Right lobe of liver (tissue), 6 donors: ENCODE results near the gene RPL10L. TPM values are rescaled to one million over a fixed set of nuclear protein-coding genes. Genes with fewer than 3 reads are reported as not detected.

Source experiments
- ATAC-seq, 4 donors: fragments of 200-7000 bp; cut with Tn5 transposase; one replicate each; pipeline ENCODE4 v1.9.1; 2020; ENCODE audit warnings: mild to moderate bottlenecking in 4 of 4, moderate library complexity in 4 of 4
- DNase-seq, 3 donors: peaks; one replicate each; pipeline ENCODE4 v3.0.0-alpha.2; 2020
- H3K27ac ChIP-seq, 3 donors: fragments of 200-600 bp; one replicate each; pipeline ENCODE4 v1.8.0; 2022
- H3K27me3 ChIP-seq, 2 donors: fragments of 200-600 bp; one replicate each; pipeline ENCODE4 v1.8.0; 2022
- H3K36me3 ChIP-seq, 4 donors: fragments of 200-600 bp; sonication (generic) in 1 of 4; one replicate each; pipeline versions ENCODE4 v1.5.1 to v1.8.0; 2017 to 2022; ENCODE audit warnings: control low read depth in 1 of 4
- H3K4me1 ChIP-seq, 4 donors: fragments of 200-600 bp; sonication (generic) in 1 of 4; one replicate each; pipeline versions ENCODE4 v1.5.1 to v1.8.0; 2017 to 2022; ENCODE audit warnings: control low read depth in 1 of 4
- H3K4me3 ChIP-seq, 3 donors: fragments of 200-600 bp; one replicate each; pipeline ENCODE4 v1.8.0; 2022
- H3K9me3 ChIP-seq, 4 donors: fragments of 200-600 bp; sonication (generic) in 1 of 4; one replicate each; pipeline versions ENCODE4 v1.5.1 to v1.8.0; 2017 to 2022; ENCODE audit warnings: control low read depth in 1 of 4
- CTCF ChIP-seq, 4 donors: fragments of 200-600 bp in 3 of 4; fragments of 450-650 bp in 1 of 4; IDR thresholded peaks; one replicate each; pipeline versions ENCODE4 v1.5.1 to v1.8.0; 2016 to 2022; ENCODE audit warnings: antibody characterized with exemption in 4 of 4, mild to moderate bottlenecking in 2 of 4
- POLR2A ChIP-seq: fragments of 450-650 bp; IDR thresholded peaks from one replicate; pipeline ENCODE4 v1.6.1; 2017; ENCODE audit warnings: antibody characterized with exemption, mild to moderate bottlenecking
- WGBS: methylation state at CpG from one replicate; pipeline ENCODE4 v1.1.6; 2018; ENCODE audit warnings: low coverage, low lambda C conversion rate; ENCODE audit not compliant: insufficient coverage; ENCODE audit errors: missing lambda C conversion rate; 5-methylcytosine and 5-hydroxymethylcytosine counted together
- intact Hi-C, 2 donors: fragments of 100-400 bp; cut with DNase I; formaldehyde crosslinking; loops; one replicate each; pipeline versions ENCODE4 v1.11.2 to v1.14.1; 2022
- long read RNA-seq: library from polyadenylated mRNA; unstranded; transcript quantifications from one replicate; pipeline ENCODE4 v2.0.0, GENCODE V29; 2019
- total RNA-seq, 6 experiments: library from RNA; depleted of rRNA in 2 of 6; stranded (reverse); fragments of >200 nt in 2 of 6; fragmentation: NEBNext Ultra II Directional in 3 of 6; extraction: Animal tissue kit (Norgen Biotek cat#: 25700) in 3 of 6; gene quantifications; one replicate each; pipeline versions ENCODE4 v1.1.0 to v1.2.4, GENCODE V29; 2016 to 2023
- donor health status: DM: no; HTN: yes; CAD: no.
- donor health status: DM: no; HTN: no; CAD: no.
- donor health status: DM: no; HTN: no; CAD: no.
- donor health status: DM: no; HTN: yes; CAD: no.
- donor health status: DM: no; HTN: yes; CAD: no.

RPL10L gene
- total RNA-seq = not detected
- long read RNA-seq = 0 reads

GRCh38 chr14:46651526-46652144 is at the start of gene RPL10L:
Gene RPL10L (minus strand): TSS chr14:46651781. CDS start chr14:46651736, 45 bp downstream.
- DNase-seq (peak in 1 of 3 donors; percentile 34), ATAC-seq (no peak)
- WGBS = 70% methylated on average over 19 of the region's 36 CpGs
- H3K4me3 ChIP-seq = no peak within 1 kb of the TSS
- peak in 1 of 4 donors; percentile 6 for TF ChIP-seq CTCF (IDR thresholded peaks at IDR 0.05)
- no peak for TF ChIP-seq POLR2A
- H3K4me1 ChIP-seq = no peaks in the 10 kb centered on the region
- H3K27me3 ChIP-seq = no peaks in the 10 kb centered on the region
- H3K36me3 ChIP-seq = no peaks in the 10 kb centered on the region
- H3K27ac ChIP-seq = no peak within 1 kb of the TSS
- no peaks in the 10 kb centered on the region for H3K9me3 ChIP-seq
- intact Hi-C loops = no loop called here

DNA sequence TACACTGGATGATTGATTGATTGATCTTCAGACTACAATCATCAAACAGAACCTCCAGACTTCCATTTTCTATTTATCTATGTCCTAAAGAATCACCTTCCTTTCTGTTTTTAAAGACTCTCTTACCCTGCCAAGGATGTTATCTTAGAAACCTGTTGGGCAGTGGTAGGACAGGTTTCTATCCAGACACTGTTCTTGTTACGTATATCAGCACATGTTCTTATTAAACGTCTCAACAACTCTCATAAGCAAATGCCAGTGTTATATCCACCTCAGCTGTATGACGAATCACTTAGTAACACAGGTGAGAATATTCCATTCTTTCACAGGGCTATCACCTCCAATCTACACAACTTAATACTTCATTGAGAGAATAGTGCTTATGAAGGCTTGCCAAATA is 40.2 kb upstream of the RPL10L start:
- no peaks in the 10 kb centered on the region for H3K4me1 ChIP-seq
- no peak overlapping the region for H3K4me3 ChIP-seq
- no peaks in the 10 kb centered on the region for H3K27me3 ChIP-seq
- no peaks in the 10 kb centered on the region for H3K36me3 ChIP-seq
- no peak overlapping the region for H3K27ac ChIP-seq
- WGBS = 60% methylated on average over 3 of the region's 3 CpGs
- intact Hi-C loops = no loop called here
- TF ChIP-seq POLR2A = no peak
- DNase-seq = no peak
- H3K9me3 ChIP-seq = no peaks in the 10 kb centered on the region
- no peak for ATAC-seq

DNA sequence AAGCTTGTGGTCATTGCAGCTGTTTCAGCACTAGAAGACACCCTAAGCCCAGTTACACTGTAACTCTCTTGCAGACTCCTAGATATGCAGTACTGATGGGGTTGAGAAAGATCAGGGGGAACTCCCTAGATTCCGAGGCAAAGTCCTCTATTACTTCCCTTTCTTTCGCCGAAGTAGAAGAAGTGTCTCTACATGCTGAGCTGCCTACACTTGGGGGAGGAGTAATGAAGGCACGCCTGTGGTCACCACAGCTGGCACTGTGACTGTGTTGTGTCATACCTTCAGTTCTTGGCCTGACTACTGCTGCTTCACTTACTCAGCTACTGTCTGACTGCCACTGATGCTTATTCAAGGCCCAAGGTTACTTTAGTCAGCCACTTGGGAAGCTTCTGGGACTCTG is 35.1 kb upstream of the RPL10L start:
- Histone ChIP-seq H3K27me3 (no peaks in the 10 kb centered on the region), H3K9me3 (peaks cover 0 to 7% (median 0%) of the 10 kb centered on the region in 4 donors), H3K4me1 (no peaks in the 10 kb centered on the region), H3K4me3 (no peak overlapping the region), H3K27ac (no peak overlapping the region), H3K36me3 (no peaks in the 10 kb centered on the region)
- no peak for ATAC-seq
- TF ChIP-seq POLR2A (no peak), CTCF (IDR thresholded peaks at IDR 0.05) (no peak)
- DNase-seq = no peak
- intact Hi-C loops = no loop called here
- 73% methylated on average over 4 of the region's 4 CpGs for WGBS

DNA sequence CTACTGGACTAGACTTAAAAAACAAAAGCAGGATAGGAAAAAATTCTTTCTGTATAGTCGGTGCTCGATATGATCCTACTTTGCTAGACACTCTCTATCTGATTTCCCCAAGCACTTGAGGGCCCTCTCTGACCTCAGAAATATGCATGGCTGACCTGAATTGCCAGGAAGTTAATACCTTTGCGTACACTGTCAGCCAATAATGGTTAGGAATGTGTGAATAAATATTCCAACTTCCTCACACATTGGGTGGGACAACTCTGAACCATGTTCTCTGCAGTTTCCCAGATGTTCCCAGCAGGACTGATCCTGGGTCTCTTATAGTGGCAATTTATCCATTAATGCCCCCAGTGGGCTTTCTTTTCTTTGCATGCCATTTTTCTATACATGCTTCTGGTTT is 20.5 kb upstream of the RPL10L start:
- Histone ChIP-seq H3K4me1 (no peaks in the 10 kb centered on the region), H3K27ac (no peak overlapping the region), H3K27me3 (no peaks in the 10 kb centered on the region), H3K9me3 (no peaks in the 10 kb centered on the region), H3K4me3 (no peak overlapping the region), H3K36me3 (no peaks in the 10 kb centered on the region)
- no peak for DNase-seq
- no peak for ATAC-seq
- WGBS = 79% methylated on average over 2 of the region's 3 CpGs
- no peak for TF ChIP-seq POLR2A
- TF ChIP-seq CTCF (IDR thresholded peaks at IDR 0.05) = no peak
- intact Hi-C loops = no loop called here

- intact Hi-C loops = no loop called here
These were observed 11.8 kb upstream of the RPL10L start for GRCh38 chr14:46663382-46663781.

More at GRCh38 chr14:46663382-46663781, 11.8 kb upstream of the RPL10L start:
- H3K4me1 ChIP-seq = no peaks in the 10 kb centered on the region
- TF ChIP-seq CTCF (IDR thresholded peaks at IDR 0.05) (no peak), POLR2A (no peak)
- DNase-seq (no peak), ATAC-seq (no peak)
- no peak overlapping the region for H3K4me3 ChIP-seq
- no peak overlapping the region for H3K27ac ChIP-seq
- H3K27me3 ChIP-seq = no peaks in the 10 kb centered on the region
- WGBS = 63% methylated on average over 4 of the region's 4 CpGs
- H3K36me3 ChIP-seq = no peaks in the 10 kb centered on the region
- H3K9me3 ChIP-seq = no peaks in the 10 kb centered on the region
